B cell (primary cell): Measurements from ENCODE around the gene RBPJ. TPM values are rescaled to one million over a fixed set of nuclear protein-coding genes. Genes with fewer than 3 reads are reported as not detected.

Source experiments
- ATAC-seq: fragments of 200-7000 bp; cut with Tn5 transposase; one replicate; pipeline ENCODE4 v1.10.0; 2021; ENCODE audit warnings: low read depth, mild to moderate bottlenecking, moderate number of reproducible peaks, moderate library complexity
- CTCF ChIA-PET: fragments of 350-600 bp; sonication (Branson Sonifier 250); formaldehyde crosslinking; loops from one replicate; lab custom pipeline; 2021; ENCODE audit warnings: antibody characterized with exemption, inconsistent platforms; lab: Charles Lee
- POLR2A ChIA-PET: fragments of 350-600 bp; sonication (Branson Sonifier 250); formaldehyde crosslinking; loops from one replicate; lab custom pipeline; 2021; ENCODE audit warnings: antibody characterized with exemption; lab: Charles Lee
- DNase-seq: peaks from one replicate; pipeline ENCODE4 v3.0.0; 2013
- H2AFZ ChIP-seq: 2 replicates; pipeline ENCODE4 v1.6.1; 2012; ENCODE audit warnings: mild to moderate bottlenecking, low read depth, low read length; ENCODE audit not compliant: insufficient read depth, poor library complexity, severe bottlenecking
- H3K27ac ChIP-seq, 2 donors: 1 replicate in 1 of 2; 2 replicates in 1 of 2; pipeline ENCODE4 v1.5.1; 2012 to 2013; ENCODE audit warnings: low read length in 2 of 2, mild to moderate bottlenecking in 2 of 2, moderate library complexity in 1 of 2
- H3K27me3 ChIP-seq, 4 experiments: fragments of 200-600 bp in 1 of 4; sonication (generic) in 1 of 4; replicated peaks in 1 of 4; 1 replicate in 2 of 4; 2 replicates in 2 of 4; pipeline versions ENCODE4 v1.6.1 to v1.7.0; 2013 to 2016; ENCODE audit warnings: low read length in 3 of 4, mild to moderate bottlenecking in 2 of 4, mixed read lengths in 1 of 4, moderate library complexity in 1 of 4; ENCODE audit not compliant: insufficient read depth in 4 of 4, control insufficient read depth in 3 of 4; ENCODE audit errors: control extremely low read depth in 1 of 4
- H3K36me3 ChIP-seq, 2 experiments: replicated peaks in 1 of 2; 1 replicate in 1 of 2; 2 replicates in 1 of 2; pipeline versions ENCODE4 v1.6.1 to v1.7.1; 2013; ENCODE audit warnings: low read length in 1 of 2; ENCODE audit not compliant: insufficient read depth in 2 of 2, control insufficient read depth in 1 of 2; ENCODE audit errors: control extremely low read depth in 1 of 2, extremely low read depth in 1 of 2
- H3K4me1 ChIP-seq, 2 donors: fragments of 200-600 bp in 1 of 2; sonication (generic) in 1 of 2; 1 replicate in 1 of 2; 2 replicates in 1 of 2; pipeline versions ENCODE4 v1.5.1 to v1.6.1; 2013 to 2017; ENCODE audit warnings: low read length in 2 of 2; ENCODE audit not compliant: control insufficient read depth in 2 of 2, insufficient read depth in 2 of 2
- H3K4me2 ChIP-seq: replicated peaks from 2 replicates; pipeline ENCODE3; 2012; ENCODE audit warnings: mild to moderate bottlenecking, low read depth, low read length; ENCODE audit not compliant: poor library complexity, severe bottlenecking
- H3K4me3 ChIP-seq, 5 experiments: fragments of 200-600 bp in 1 of 5; sonication (generic) in 1 of 5; 1 replicate in 3 of 5; 2 replicates in 2 of 5; pipeline versions ENCODE4 v1.5.1 to v1.7.0; 2011 to 2016; ENCODE audit warnings: low read length in 4 of 5, mild to moderate bottlenecking in 4 of 5, low read depth in 2 of 5, control low read depth in 1 of 5, moderate library complexity in 1 of 5; ENCODE audit not compliant: insufficient read depth in 1 of 5; ENCODE audit errors: control extremely low read depth in 1 of 5, extremely low read depth in 1 of 5
- H3K79me2 ChIP-seq: fragments of 200-600 bp; sonication (generic); one replicate; pipeline ENCODE4 v1.6.0; 2016; ENCODE audit warnings: low read length; ENCODE audit not compliant: control insufficient read depth, insufficient read depth
- H3K9ac ChIP-seq: fragments of 200-600 bp; sonication (generic); 2 replicates; pipeline ENCODE4 v1.6.1; 2017; ENCODE audit warnings: mild to moderate bottlenecking, low read length, moderate library complexity
- H3K9me3 ChIP-seq, 3 donors: one replicate each; pipeline versions ENCODE4 v1.6.1 to v1.7.1; 2013; ENCODE audit warnings: low read length in 2 of 3; ENCODE audit not compliant: control insufficient read depth in 2 of 3, insufficient read depth in 1 of 3; ENCODE audit errors: control extremely low read depth in 1 of 3
- H4K20me1 ChIP-seq: 2 replicates; pipeline ENCODE4 v1.6.0; 2012; ENCODE audit warnings: mild to moderate bottlenecking, low read length; ENCODE audit not compliant: insufficient read depth, control insufficient read depth, poor library complexity, severe bottlenecking
- H3K27ac Mint-ChIP-seq: one replicate; pipeline ENCODE4 v1.8.0; 2021; ENCODE audit warnings: mixed read lengths
- H3K27me3 Mint-ChIP-seq: one replicate; pipeline ENCODE4 v1.8.0; 2021; ENCODE audit warnings: mixed read lengths
- H3K4me1 Mint-ChIP-seq: one replicate; pipeline ENCODE4 v1.8.0; 2021; ENCODE audit warnings: mixed read lengths
- H3K4me3 Mint-ChIP-seq: one replicate; pipeline ENCODE4 v1.8.0; 2021; ENCODE audit warnings: mixed read lengths
- H3K9me3 Mint-ChIP-seq: one replicate; pipeline ENCODE4 v1.8.0; 2022; ENCODE audit warnings: mixed read lengths; ENCODE audit not compliant: insufficient read depth
- EZH2 ChIP-seq: IDR thresholded peaks from 2 replicates; pipeline ENCODE4 v1.6.1; 2012; ENCODE audit warnings: borderline replicate concordance, low read depth, mild to moderate bottlenecking, moderate library complexity, low read length; ENCODE audit not compliant: insufficient read depth, poor library complexity, severe bottlenecking
- WGBS: methylation state at CpG from one replicate; pipeline ENCODE4 v1.1.5; 2013; ENCODE audit warnings: missing lambda C conversion rate; ENCODE audit not compliant: insufficient coverage; 5-methylcytosine and 5-hydroxymethylcytosine counted together
- intact Hi-C: fragments of 100-400 bp; cut with micrococcal nuclease; formaldehyde crosslinking; loops from one replicate; pipeline ENCODE4 v1.10.0; 2022
- polyA plus RNA-seq: library from polyadenylated mRNA; depleted of rRNA; stranded (reverse); fragments of >200 nt; gene quantifications from 2 replicates; pipeline ENCODE4 v1.2.3, GENCODE V29; 2012
- total RNA-seq, 2 donors: library from RNA; stranded (reverse); fragments of 120-200 nt in 1 of 2; gene quantifications; 1 replicate in 1 of 2; 2 replicates in 1 of 2; pipeline versions ENCODE4 v1.2.3 to v1.2.4, GENCODE V29; 2013 to 2022
- TF ChIP-seq, protein P1 (sequence below): fragments of 200-600 bp; IDR thresholded peaks from one replicate; pipeline ENCODE4 v1.8.0; 2022; ENCODE audit warnings: antibody characterized with exemption, mild to moderate bottlenecking

RBPJ gene
- total and polyA plus RNA-seq, 2 donors (not counting 1 experiment from before 2014, with no cell fraction given): 10.6 to 50.1 TPM

DNA sequence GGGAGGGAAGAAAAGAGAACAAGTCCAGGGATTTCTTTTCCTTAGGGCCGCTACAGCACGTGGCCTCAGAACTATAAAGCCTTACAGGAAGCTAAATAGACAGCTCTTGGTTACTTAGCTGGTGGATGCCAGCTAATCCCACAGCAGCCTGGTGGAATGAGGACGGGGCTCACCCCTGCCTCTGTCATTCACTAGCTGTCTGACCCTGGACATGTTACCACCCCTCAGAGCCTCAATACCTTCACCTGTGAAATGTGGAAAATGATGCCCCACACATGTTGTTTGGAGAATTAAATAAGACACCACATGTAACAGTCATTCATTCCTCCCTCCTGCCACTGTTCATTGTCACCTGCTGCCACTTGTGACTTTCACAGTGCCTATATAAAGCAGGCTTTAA is 153.7 kb downstream of the RBPJ start:
- ATAC-seq: no peak
- no peak overlapping the region for H3K9ac ChIP-seq
- no peaks in the 10 kb centered on the region for H3K79me2 ChIP-seq
- TF ChIP-seq, protein P1, sequence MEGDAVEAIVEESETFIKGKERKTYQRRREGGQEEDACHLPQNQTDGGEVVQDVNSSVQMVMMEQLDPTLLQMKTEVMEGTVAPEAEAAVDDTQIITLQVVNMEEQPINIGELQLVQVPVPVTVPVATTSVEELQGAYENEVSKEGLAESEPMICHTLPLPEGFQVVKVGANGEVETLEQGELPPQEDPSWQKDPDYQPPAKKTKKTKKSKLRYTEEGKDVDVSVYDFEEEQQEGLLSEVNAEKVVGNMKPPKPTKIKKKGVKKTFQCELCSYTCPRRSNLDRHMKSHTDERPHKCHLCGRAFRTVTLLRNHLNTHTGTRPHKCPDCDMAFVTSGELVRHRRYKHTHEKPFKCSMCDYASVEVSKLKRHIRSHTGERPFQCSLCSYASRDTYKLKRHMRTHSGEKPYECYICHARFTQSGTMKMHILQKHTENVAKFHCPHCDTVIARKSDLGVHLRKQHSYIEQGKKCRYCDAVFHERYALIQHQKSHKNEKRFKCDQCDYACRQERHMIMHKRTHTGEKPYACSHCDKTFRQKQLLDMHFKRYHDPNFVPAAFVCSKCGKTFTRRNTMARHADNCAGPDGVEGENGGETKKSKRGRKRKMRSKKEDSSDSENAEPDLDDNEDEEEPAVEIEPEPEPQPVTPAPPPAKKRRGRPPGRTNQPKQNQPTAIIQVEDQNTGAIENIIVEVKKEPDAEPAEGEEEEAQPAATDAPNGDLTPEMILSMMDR: no peak
- TF ChIP-seq EZH2: no peak
- no peak overlapping the region for H3K27ac ChIP-seq
- Mint-ChIP-seq H3K27me3 (peaks cover 19% of the 10 kb centered on the region), H3K9me3 (no peaks in the 10 kb centered on the region), H3K4me1 (no peaks in the 10 kb centered on the region), H3K4me3 (no peak overlapping the region), H3K27ac (no peak overlapping the region)
- H3K4me1 ChIP-seq: no peaks in the 10 kb centered on the region
- no peak overlapping the region for H3K4me3 ChIP-seq
- H3K27me3 ChIP-seq: peaks cover 0 to 4% (median 0%) of the 10 kb centered on the region in 4 experiments
- H3K9me3 ChIP-seq: peaks cover 0 to 2% (median 0%) of the 10 kb centered on the region in 3 donors
- POLR2A ChIA-PET: no interaction called here
- no peak overlapping the region for H2AFZ ChIP-seq
- H3K4me2 ChIP-seq: no peak overlapping the region
- H3K36me3 ChIP-seq: no peaks in the 10 kb centered on the region
- no peak for DNase-seq
- intact Hi-C loops: no loop called here
- no CpG with 5 or more reads among the region's 3 CpGs for WGBS
- H4K20me1 ChIP-seq: no peaks in the 10 kb centered on the region
- CTCF ChIA-PET: interaction anchor here (1.3 kb wide), 1 partner anchor 573 kb away, joined by 3 read pairs; no protein-coding TSS in a partner anchor

DNA sequence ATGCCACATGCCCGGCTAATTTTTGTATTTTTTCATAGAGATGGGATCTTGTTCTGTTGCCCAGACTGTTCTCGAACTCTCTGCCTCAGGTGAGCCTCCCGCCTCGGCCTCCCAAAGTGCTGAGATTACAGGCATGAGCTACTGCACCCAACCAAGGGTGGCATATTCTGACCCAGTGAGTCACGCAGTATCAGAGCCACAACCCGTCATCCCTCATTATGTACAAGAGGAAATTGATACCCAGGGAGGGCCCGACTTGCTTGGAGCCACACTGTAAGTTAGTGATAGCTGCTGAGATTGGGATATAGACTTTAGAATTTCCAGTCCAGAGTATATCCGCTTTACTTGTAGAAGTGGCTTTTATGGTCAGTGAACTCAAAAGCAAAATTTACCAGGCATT is 154.9 kb downstream of the RBPJ start:
- Histone ChIP-seq H3K9ac (no peak overlapping the region), H3K9me3 (peaks cover 0 to 2% (median 0%) of the 10 kb centered on the region in 3 donors), H3K27ac (no peak overlapping the region), H3K4me2 (no peak overlapping the region), H3K36me3 (no peaks in the 10 kb centered on the region), H3K4me3 (no peak overlapping the region), H3K79me2 (no peaks in the 10 kb centered on the region), H3K27me3 (peaks cover 0 to 4% (median 0%) of the 10 kb centered on the region in 4 experiments), H2AFZ (no peak overlapping the region), H3K4me1 (no peaks in the 10 kb centered on the region), H4K20me1 (no peaks in the 10 kb centered on the region)
- ChIA-PET CTCF (no interaction called here), POLR2A (no interaction called here)
- 72% methylated on average over 4 of the region's 8 CpGs for WGBS
- H3K9me3 Mint-ChIP-seq: no peaks in the 10 kb centered on the region
- H3K27ac Mint-ChIP-seq: no peak overlapping the region
- DNase-seq (no peak), ATAC-seq (no peak)
- no peak overlapping the region for H3K4me3 Mint-ChIP-seq
- TF ChIP-seq, protein P1: no peak
- no peak for TF ChIP-seq EZH2
- H3K4me1 Mint-ChIP-seq: no peaks in the 10 kb centered on the region
- H3K27me3 Mint-ChIP-seq: peaks cover 19% of the 10 kb centered on the region
- intact Hi-C loops: no loop called here
